ENCODE results near the gene AKNA. TPM values are rescaled to one million over a fixed set of nuclear protein-coding genes. Genes with fewer than 3 reads are reported as not detected.

The AKNA gene
- total RNA-seq, 2 experiments from 2014 or later = 61.4 to 203 TPM

GRCh38 chr9:114367772-114368569 lies 19.8 kb downstream of the AKNA start:
- H3K4me3 ChIP-seq (ENCODE audit: low read depth, low read length, poor library complexity, severe bottlenecking) = peak overlapping the region; percentile 53
- peak overlapping the region; percentile 86 for H3K4me2 ChIP-seq (ENCODE audit: low read length)
- no peak overlapping the region for H2AFZ ChIP-seq (ENCODE audit: low read length)
- H4K20me1 ChIP-seq (ENCODE audit: insufficient read depth, low read length) = no peaks in the 10 kb centered on the region
- peak overlapping the region; percentile 99 for H3K27ac ChIP-seq (ENCODE audit: low read depth, low read length, poor library complexity, severe bottlenecking)
- POLR2A ChIA-PET = interaction anchor here (0.6 to 12.9 kb wide), 8 partner anchors 14 to 85 kb away, joined by 3 to 275 read pairs (median 4); partner anchors contain the start of gene AKNA
- H3K79me2 ChIP-seq (ENCODE audit: insufficient read depth, low read depth, low read length) = peaks cover 58% of the 10 kb centered on the region
- TF ChIP-seq CTCF (conservative IDR thresholded peaks at IDR 0.05; ENCODE audit: low read length) (no peak), EZH2phosphoT487 (IDR thresholded peaks at IDR 0.05; ENCODE audit: borderline replicate concordance, low read depth, low read length) (no peak)
- peaks cover 86% of the 10 kb centered on the region for H3K36me3 ChIP-seq (ENCODE audit: insufficient read depth, low read length)
- no peaks in the 10 kb centered on the region for H3K9me2 ChIP-seq (ENCODE audit: insufficient read depth, low read length)
- peaks cover 98% of the 10 kb centered on the region for H3K4me1 ChIP-seq (ENCODE audit: insufficient read depth, low read length, poor library complexity, severe bottlenecking)
- no peaks in the 10 kb centered on the region for H3K9me3 ChIP-seq (ENCODE audit: low read length)
- CTCF ChIA-PET (ENCODE audit: unreplicated experiment) = interaction anchor here (0.6 to 3.0 kb wide), 2 partner anchors 17 to 22 kb away, joined by 3 to 15 read pairs; partner anchors contain the start of gene AKNA
- no peak for DNase-seq (ENCODE audit: low spot score)
- intact Hi-C loops (cut with micrococcal nuclease; ENCODE audit: unreplicated experiment) = no loop called here
- BruUV-seq (replicated peaks) = no TSS peak

GRCh38 chr9:114367366-114367765 lies 20.4 kb downstream of the AKNA start:
- TF ChIP-seq CTCF (conservative IDR thresholded peaks at IDR 0.05; ENCODE audit: low read length) (no peak), EZH2phosphoT487 (IDR thresholded peaks at IDR 0.05; ENCODE audit: borderline replicate concordance, low read depth, low read length) (no peak)
- H3K4me1 ChIP-seq (ENCODE audit: insufficient read depth, low read length, poor library complexity, severe bottlenecking) = peaks cover 96% of the 10 kb centered on the region
- H3K4me2 ChIP-seq (ENCODE audit: low read length) = peak overlapping the region; percentile 86
- H3K9me3 ChIP-seq (ENCODE audit: low read length) = no peaks in the 10 kb centered on the region
- peaks cover 89% of the 10 kb centered on the region for H3K36me3 ChIP-seq (ENCODE audit: insufficient read depth, low read length)
- intact Hi-C loops (cut with micrococcal nuclease; ENCODE audit: unreplicated experiment) = no loop called here
- DNase-seq (ENCODE audit: low spot score) = no peak
- H3K79me2 ChIP-seq (ENCODE audit: insufficient read depth, low read depth, low read length) = peaks cover 58% of the 10 kb centered on the region
- no TSS peak for BruUV-seq (replicated peaks)
- H3K9me2 ChIP-seq (ENCODE audit: insufficient read depth, low read length) = no peaks in the 10 kb centered on the region
- ChIA-PET CTCF (ENCODE audit: unreplicated experiment) (interaction anchor here (0.6 to 3.0 kb wide), 3 partner anchors 18 to 30 kb away, joined by 3 to 15 read pairs (median 4); partner anchors contain the start of gene AKNA), POLR2A (interaction anchor here (0.6 to 12.9 kb wide), 6 partner anchors 13 to 84 kb away, joined by 3 to 275 read pairs (median 8); partner anchors contain the start of gene AKNA)
- no peaks in the 10 kb centered on the region for H4K20me1 ChIP-seq (ENCODE audit: insufficient read depth, low read length)
- no peak overlapping the region for H2AFZ ChIP-seq (ENCODE audit: low read length)
- H3K4me3 ChIP-seq (ENCODE audit: low read depth, low read length, poor library complexity, severe bottlenecking) = peak overlapping the region; percentile 53
- peak overlapping the region; percentile 99 for H3K27ac ChIP-seq (ENCODE audit: low read depth, low read length, poor library complexity, severe bottlenecking)
